GM21737 (cell line): ENCODE results near the gene ARL13A.
A peak's percentile ranks its signal among the peaks of the same experiment; 100 is the strongest.
"Not testable (repeated sequence)": the region's sequence is repeated elsewhere in the genome, so short reads cannot be mapped to it uniquely, and the experiment has no call there.

ENCODE experiments used
- ATAC-seq: cut with Tn5 transposase; IDR thresholded peaks from one replicate; pipeline ENCODE4 v1.9.1; 2021; ENCODE audit warnings: mild to moderate bottlenecking, moderate library complexity; ENCODE audit not compliant: unreplicated experiment

Gene ARL13A

DNA sequence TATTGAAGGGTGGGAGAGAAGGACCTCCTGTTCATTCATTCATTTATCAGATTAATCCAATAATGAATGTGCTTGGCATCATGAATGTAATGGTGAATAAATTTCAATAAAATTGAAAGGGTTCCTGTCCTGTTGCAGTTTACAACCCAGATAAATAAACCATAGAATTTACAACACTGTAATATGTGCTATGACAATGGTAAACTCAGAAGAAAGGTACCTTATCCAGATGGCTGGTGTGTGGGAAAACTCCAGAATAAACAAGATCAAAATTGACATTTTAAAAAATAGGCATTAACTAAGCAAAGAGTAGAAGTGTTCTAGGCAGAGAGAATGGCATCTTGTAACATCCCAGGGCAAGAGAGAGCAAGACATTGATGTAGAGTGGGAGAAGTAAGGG lies 15.3 kb downstream of the ARL13A start:
- no peak for ATAC-seq

DNA sequence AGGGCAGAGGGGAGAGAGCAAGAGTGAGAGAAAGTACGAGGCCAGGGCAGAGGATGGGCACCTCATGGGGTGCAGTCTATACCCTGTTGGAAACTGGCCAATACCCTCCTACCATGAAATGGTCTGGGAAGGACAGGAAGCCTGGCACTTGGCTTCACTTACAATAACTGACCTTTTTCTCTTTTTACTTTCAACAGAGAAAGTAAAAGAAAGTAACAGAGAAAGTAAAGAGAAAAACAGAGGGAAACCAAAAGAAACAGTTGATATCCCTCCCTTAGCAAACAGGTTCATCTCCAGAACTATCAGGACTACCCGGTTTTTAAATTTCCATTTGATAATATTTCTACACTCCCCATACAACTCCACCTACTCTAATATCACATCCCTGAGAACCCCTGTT lies 20.6 kb downstream of the ARL13A start:
- no peak for ATAC-seq

DNA sequence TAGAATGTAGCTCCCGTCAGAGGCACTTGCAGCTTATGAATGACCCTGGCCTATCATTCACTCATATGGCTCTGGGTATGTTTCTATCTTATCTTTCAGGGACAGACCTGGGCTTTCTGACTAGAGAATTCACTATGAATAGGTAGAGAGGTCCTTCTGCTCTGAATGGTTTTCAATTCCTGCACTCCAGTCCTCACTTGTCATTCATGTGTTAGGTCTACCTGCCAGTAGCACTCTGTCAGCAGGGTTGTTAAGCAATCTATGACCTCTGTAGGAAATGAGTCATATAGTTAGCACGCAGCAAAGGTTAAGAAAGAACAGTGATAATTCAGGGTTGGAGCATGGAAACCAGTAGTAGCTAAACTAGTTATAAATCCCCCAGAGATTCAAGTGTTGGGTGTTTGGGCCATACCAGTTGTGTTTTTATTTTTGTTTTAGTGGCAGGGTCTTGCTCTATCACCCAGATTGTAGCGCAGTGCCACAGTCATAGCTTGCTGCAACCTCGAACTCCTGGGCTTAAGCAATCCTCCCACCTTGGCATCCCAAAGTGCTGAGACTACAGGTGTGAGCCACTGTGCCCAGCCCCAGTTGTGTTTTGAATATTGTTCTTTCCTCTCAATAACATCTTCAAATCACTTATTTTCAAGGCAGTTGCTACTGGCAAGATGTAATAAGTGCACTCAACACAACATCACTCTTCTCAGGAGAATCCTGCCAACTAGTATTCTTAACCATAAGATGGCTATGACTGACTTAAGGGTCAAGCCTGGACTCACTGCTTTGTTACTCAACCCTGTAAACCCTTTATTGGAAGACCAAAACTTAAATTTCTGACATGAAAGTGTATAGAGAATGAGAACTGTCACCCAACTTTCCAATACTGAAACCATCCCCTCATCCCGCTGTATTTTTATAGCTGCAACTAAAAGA lies 25.1 kb downstream of the ARL13A start:
- ATAC-seq: peak; percentile 80

DNA sequence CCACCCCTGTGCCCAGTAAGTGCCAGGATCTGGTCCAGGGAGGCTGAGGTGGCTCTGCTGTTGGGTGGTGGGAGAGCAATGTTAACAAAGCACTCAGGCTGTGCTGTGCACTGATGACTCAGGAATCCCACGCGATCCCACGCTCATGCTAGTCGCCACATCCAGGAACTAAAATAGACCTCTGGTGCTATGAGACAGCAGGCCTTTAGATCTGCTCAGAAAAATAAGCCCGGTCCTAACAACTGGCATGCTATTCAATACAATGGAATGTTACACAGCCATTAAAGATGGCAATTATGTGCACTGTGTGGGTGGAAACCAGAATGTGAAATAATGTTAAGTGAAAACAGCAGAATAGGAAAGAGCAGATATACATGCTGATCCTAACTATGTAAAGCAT lies 26.0 kb downstream of the ARL13A start:
- no peak for ATAC-seq

DNA sequence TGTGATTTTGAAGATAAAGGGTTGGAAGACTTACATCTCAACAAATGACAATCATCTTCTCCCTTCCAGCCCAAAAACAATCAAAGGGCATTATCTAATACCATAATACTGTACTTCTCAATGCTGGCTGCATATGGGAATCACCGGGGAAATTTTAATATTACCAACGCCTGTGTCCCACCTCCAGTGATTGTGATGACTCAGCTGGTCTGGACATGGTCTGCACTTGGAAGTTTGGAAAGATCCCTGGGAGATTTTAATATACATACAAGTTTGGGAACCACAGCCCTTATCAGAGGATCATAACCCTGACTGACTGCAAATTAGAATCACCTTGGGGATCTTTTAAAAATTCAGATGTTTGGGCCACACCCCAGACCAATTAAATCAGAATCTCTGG lies 29.9 kb downstream of the ARL13A start:
- ATAC-seq: no peak

DNA sequence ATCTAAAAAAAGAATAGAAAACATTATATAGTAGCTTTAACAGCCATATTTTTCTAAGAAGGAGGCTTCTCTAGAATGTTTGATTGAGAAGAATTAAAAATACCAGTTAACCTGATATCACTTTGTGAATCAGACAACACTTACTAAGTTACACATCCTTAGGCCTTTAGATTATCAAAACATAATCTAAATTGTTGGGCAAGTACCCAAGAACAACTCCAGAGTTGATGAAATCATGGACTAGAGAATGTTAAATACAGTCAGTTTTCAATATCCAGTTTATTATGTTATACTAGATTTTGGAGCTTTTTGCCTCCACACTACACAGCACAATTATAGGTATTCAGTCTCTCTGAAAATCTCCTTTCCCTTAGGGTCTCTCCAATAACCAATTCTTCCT lies 39.6 kb downstream of the ARL13A start:
- ATAC-seq: no peak

DNA sequence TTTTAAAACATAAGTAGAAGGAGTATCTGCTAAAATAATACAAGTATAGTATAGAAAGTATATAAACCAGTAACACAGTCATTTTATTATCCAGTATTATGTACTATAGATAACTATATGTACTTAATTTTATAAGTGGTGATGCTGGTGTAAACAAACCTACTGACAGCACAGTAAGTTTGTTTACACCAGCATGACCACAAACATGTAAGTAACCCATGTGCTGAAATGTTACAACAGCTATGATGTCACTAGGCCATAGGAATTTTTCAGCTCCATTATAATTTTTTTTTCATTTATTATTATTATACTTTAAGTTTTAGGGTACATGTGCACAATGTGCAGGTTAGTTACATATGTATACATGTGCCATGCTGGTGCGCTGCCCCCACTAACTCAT lies 42.5 kb downstream of the ARL13A start:
- not testable (repeated sequence) for ATAC-seq

DNA sequence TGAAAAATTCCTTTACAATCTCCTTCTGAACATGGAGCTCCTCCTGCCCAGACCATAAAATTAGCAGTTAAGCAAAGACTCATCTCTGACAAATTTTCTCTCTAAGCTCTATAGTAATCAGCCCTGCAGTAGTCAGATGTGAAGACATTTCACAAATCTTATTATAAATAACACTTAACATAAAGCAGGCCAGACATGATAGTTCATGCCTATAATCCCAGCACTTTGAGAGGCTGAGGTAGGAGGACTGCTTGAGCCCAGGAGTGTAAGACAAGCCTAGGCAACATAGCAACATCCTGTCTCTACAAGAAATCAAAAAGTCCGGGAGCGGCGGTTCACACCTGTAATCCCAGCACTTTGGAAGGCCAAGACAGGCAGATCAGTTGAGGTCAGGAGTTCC lies 52.5 kb downstream of the ARL13A start:
- ATAC-seq: no peak

DNA sequence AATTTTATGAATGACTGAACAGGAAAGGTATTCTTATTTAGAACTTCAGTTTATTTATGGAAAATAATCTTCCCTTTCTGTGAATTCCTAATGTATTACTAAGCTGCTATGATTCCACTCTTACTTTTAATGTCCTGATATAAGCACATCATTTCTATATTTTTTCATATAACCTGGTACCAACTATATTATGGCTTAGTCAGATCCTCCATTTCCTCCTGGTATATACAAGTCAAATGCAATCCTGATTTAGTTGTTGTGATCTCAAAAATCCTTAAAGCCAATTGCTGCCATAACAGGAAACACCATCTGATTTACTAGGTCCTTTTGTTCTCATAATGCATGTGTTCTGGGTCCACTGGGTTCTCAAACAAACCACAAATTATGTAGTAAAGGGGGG lies 55.6 kb downstream of the ARL13A start:
- no peak for ATAC-seq

DNA sequence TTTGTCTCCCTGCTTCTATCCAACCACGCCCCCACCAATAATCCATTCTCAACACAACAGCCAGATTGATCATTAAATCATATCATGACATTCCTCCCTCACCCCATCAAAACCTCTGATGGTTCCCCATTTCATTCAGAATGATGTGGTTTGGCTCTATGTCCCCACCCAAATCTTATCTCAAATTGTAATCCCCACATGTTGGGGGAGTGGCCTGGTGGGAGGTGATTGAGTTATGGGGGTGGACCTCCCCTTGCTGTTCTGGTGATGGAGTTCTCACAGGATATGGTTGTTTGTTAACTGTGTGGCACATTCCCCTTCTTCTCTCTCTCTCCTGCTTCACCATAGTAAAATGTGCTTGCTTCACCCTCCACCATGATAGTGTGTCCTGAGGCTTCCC lies 59.1 kb downstream of the ARL13A start:
- ATAC-seq: no peak

DNA sequence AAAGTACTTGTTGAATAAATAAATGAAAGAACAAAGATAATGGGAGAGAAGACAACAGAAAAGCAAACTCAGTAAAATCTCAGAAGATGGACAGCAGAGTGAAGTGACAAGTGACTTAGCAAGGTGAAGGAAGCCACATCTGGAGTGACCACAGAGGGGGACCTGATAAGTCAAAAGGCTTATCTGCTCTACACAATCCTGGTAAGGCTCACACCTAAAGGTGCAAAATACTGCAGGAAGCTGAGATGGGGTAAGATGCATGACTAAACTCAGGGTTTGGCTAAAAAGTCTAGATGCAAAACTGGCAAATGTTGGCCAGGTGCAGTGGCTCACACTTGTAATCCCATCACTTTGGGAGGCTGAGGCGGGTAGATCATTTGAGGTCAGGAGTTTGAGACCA lies 60.2 kb downstream of the ARL13A start:
- no peak for ATAC-seq

DNA sequence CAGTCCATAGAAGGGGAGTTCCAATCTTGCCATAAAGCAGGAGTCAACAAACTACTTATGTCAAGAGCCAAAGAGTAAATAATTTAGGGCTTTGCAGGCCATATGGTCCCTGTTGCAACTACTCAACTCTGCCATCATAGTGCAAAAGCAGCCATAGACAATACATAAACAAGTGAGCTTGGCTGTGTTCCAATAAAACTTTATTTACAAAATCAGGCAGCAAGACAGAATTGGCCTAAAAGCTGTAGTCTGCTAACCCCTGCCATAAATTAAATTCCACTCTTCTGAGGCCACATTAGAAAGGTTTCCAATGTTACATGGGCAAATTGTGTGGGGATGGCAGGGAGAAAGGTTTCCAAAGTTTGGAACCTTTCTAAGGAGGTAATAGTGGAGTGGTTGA lies 67.7 kb downstream of the ARL13A start:
- ATAC-seq: no peak

DNA sequence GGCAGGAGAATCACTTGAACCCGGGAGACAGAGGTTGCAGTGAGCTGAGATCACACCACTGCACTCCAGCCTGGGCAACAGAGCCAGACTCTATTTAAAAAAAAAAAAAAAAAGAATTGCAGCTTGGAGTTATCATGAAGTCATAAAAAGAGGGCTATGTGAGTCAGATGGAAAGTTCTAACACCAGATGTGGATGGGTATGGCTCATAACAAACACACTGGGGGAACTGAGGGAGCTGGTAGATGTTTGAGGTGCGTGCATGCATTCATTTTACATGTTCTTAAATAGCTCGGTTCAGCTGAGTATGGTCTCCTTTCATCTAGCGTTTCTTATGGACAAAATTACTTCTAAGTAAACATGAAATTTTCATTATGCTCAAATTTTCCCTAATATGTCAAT lies 70.7 kb downstream of the ARL13A start:
- no peak for ATAC-seq
